Endothelial cell of umbilical vein (primary cell): Measurements from ENCODE around the gene CHCHD3. TPM values are rescaled to one million over a fixed set of nuclear protein-coding genes. Genes with fewer than 3 reads are reported as not detected.

Experiments
- BruUV-seq: library from RNA; stranded (reverse); fragments of 400-500 nt; replicated peaks from 2 replicates; lab custom pipeline; 2021; lab: Mats Ljungman, UMichigan
- CTCF ChIA-PET: fragments of 300-600, 350-600 bp; sonication (Branson Sonifier 250); formaldehyde crosslinking; loops from one replicate; lab custom pipeline; 2021; ENCODE audit warnings: antibody characterized with exemption, inconsistent platforms; lab: Charles Lee
- POLR2A ChIA-PET: fragments of 300-600, 350-600 bp; sonication (Branson Sonifier 250); formaldehyde crosslinking; loops from one replicate; lab custom pipeline; 2021; ENCODE audit warnings: antibody characterized with exemption, inconsistent platforms; lab: Charles Lee
- DNase-seq: peaks from one replicate; pipeline ENCODE4 v3.0.0-alpha.2; 2011; ENCODE audit warnings: low read depth, low spot score
- FAIRE-seq: peaks from 2 replicates; lab custom pipeline; 2011; peaks lifted over from hg19 to GRCh38; lab: Jason Lieb, UNC
- H2AFZ ChIP-seq: 2 replicates; pipeline ENCODE4 v1.6.0; 2012; ENCODE audit warnings: low read depth, low read length, control low read depth, inconsistent platforms
- H3K27ac ChIP-seq: 2 replicates; pipeline ENCODE4 v1.5.1; 2011; ENCODE audit warnings: low read depth, mild to moderate bottlenecking, control low read depth, low read length, moderate library complexity; ENCODE audit not compliant: insufficient read depth
- H3K27me3 ChIP-seq, 2 experiments: 2 replicates each; pipeline versions ENCODE4 v1.6.0 to v1.6.1; 2011; ENCODE audit warnings: low read length in 2 of 2, mixed read lengths in 1 of 2; ENCODE audit not compliant: control insufficient read depth in 2 of 2, insufficient read depth in 2 of 2
- H3K36me3 ChIP-seq, 2 experiments: 2 replicates in 1 of 2; 3 replicates in 1 of 2; pipeline ENCODE4 v1.5.1; 2011; ENCODE audit warnings: low read length in 2 of 2, mild to moderate bottlenecking in 1 of 2, moderate library complexity in 1 of 2; ENCODE audit not compliant: control insufficient read depth in 2 of 2, insufficient read depth in 2 of 2; ENCODE audit errors: extremely low read depth in 1 of 2
- H3K4me1 ChIP-seq: 3 replicates; pipeline ENCODE4 v1.5.1; 2011; ENCODE audit warnings: mild to moderate bottlenecking, low read length; ENCODE audit not compliant: control insufficient read depth, insufficient read depth; ENCODE audit errors: extremely low read depth
- H3K4me2 ChIP-seq: 2 replicates; pipeline ENCODE4 v1.6.1; 2011; ENCODE audit warnings: low read length, control low read depth, mixed read lengths; ENCODE audit not compliant: insufficient read depth
- H3K4me3 ChIP-seq, 3 experiments: fragments of 200-600 bp in 1 of 3; sonication (generic), shearing (Covaris generic) in 1 of 3; replicated peaks in 1 of 3; 2 replicates each; pipeline ENCODE4 v1.5.1; 2011 to 2016; ENCODE audit warnings: control low read depth in 3 of 3, low read length in 3 of 3, mild to moderate bottlenecking in 2 of 3, inconsistent platforms in 1 of 3, low read depth in 1 of 3, moderate library complexity in 1 of 3; ENCODE audit not compliant: insufficient read depth in 1 of 3
- H3K79me2 ChIP-seq: 2 replicates; pipeline ENCODE4 v1.6.0; 2012; ENCODE audit warnings: low read length, inconsistent platforms; ENCODE audit not compliant: control insufficient read depth, insufficient read depth
- H3K9ac ChIP-seq: replicated peaks from 2 replicates; pipeline ENCODE3; 2011; ENCODE audit warnings: low read length, control low read depth; ENCODE audit not compliant: insufficient read depth; ENCODE audit errors: extremely low read depth
- H3K9me1 ChIP-seq: replicated peaks from 3 replicates; pipeline ENCODE4 v1.6.0; 2011; ENCODE audit warnings: mild to moderate bottlenecking, low read length; ENCODE audit not compliant: control insufficient read depth, insufficient read depth; ENCODE audit errors: extremely low read depth
- H3K9me3 ChIP-seq: replicated peaks from 2 replicates; pipeline ENCODE4 v1.5.1; 2012; ENCODE audit warnings: low read length, inconsistent platforms; ENCODE audit not compliant: control insufficient read depth, insufficient read depth
- H4K20me1 ChIP-seq: replicated peaks from 2 replicates; pipeline ENCODE3; 2011; ENCODE audit warnings: mild to moderate bottlenecking, low read length; ENCODE audit not compliant: control insufficient read depth, insufficient read depth; ENCODE audit errors: extremely low read depth
- CTCF ChIP-seq, 2 donors: IDR thresholded peaks; 1 replicate in 1 of 2; 2 replicates in 1 of 2; pipeline ENCODE4 v1.5.1; 2011; ENCODE audit warnings: low read length in 2 of 2, mild to moderate bottlenecking in 2 of 2, moderate library complexity in 2 of 2, control low read depth in 1 of 2, inconsistent platforms in 1 of 2, low read depth in 1 of 2; ENCODE audit not compliant: insufficient read depth in 1 of 2; ENCODE audit errors: extremely low read depth in 1 of 2
- EZH2 ChIP-seq: IDR thresholded peaks from 2 replicates; pipeline ENCODE4 v1.6.1; 2012; ENCODE audit warnings: borderline replicate concordance, low read depth, mild to moderate bottlenecking, moderate library complexity, low read length, inconsistent platforms; ENCODE audit not compliant: severe bottlenecking
- FOS ChIP-seq: IDR thresholded peaks from 2 replicates; pipeline ENCODE4 v1.6.1; 2011; ENCODE audit warnings: mild to moderate bottlenecking, low read length, moderate library complexity, borderline replicate concordance; ENCODE audit not compliant: insufficient read depth
- GATA2 ChIP-seq: IDR thresholded peaks from 2 replicates; pipeline ENCODE4 v1.7.0; 2011; ENCODE audit warnings: low read depth, mild to moderate bottlenecking, moderate library complexity, mixed read lengths, low read length; ENCODE audit not compliant: insufficient read length, insufficient read depth
- JUN ChIP-seq: IDR thresholded peaks from 2 replicates; pipeline ENCODE4 v1.6.1; 2011; ENCODE audit warnings: borderline replicate concordance, low read depth; ENCODE audit not compliant: insufficient read length, insufficient read depth
- MAX ChIP-seq: IDR thresholded peaks from 2 replicates; pipeline ENCODE4 v1.6.1; 2011; ENCODE audit not compliant: insufficient read depth, insufficient read length
- MYC ChIP-seq: IDR thresholded peaks from one replicate; pipeline ENCODE4 v1.6.1; 2011; ENCODE audit warnings: mild to moderate bottlenecking, low read depth, low read length
- POLR2A ChIP-seq: IDR thresholded peaks from 2 replicates; pipeline ENCODE4 v1.6.1; 2012; ENCODE audit warnings: low read depth, mild to moderate bottlenecking, control low read depth, low read length
- POLR2AphosphoS5 ChIP-seq: IDR thresholded peaks from 2 replicates; pipeline ENCODE4 v1.6.1; 2012; ENCODE audit warnings: low read depth, mild to moderate bottlenecking, control low read depth, low read length, moderate library complexity; ENCODE audit not compliant: insufficient read depth
- dilution Hi-C: fragments of 300-500 bp; cut with MboI; formaldehyde crosslinking; loops from one replicate; pipeline ENCODE4 v1.15.0; 2019; ENCODE audit warnings: low sequenced_read_pairs; ENCODE audit not compliant: extremely low pct_ligation_motif_present
- intact Hi-C: fragments of 100-400 bp; cut with micrococcal nuclease; formaldehyde crosslinking; loops from one replicate; pipeline ENCODE4 v1.10.0; 2022
- polyA plus RNA-seq, 4 experiments: library from polyadenylated mRNA; depleted of rRNA in 3 of 4; stranded (reverse) in 3 of 4; unstranded in 1 of 4; fragments of >200 nt; gene quantifications; 2 replicates each; pipeline versions ENCODE4 v1.2.1 to v1.2.3, GENCODE V29; 2011 to 2012; ENCODE audit warnings: missing spikeins in 1 of 4
- total RNA-seq: library from RNA; stranded (reverse); gene quantifications from 2 replicates; pipeline ENCODE4 v1.2.3, GENCODE V29; 2021

The CHCHD3 gene
- total and polyA plus RNA-seq, 2 donors (not counting 3 experiments of a cell fraction or from before 2014, with no cell fraction given), result 22.0 to 63.7 TPM

GRCh38 chr7:133015888-133016287 lies 66.0 kb downstream of the CHCHD3 start:
- H3K9me3 ChIP-seq, result no peaks in the 10 kb centered on the region

More at GRCh38 chr7:133015888-133016287, 66.0 kb downstream of the CHCHD3 start:
- Histone ChIP-seq H3K27me3 (no peaks in the 10 kb centered on the region), H3K4me2 (no peak overlapping the region), H3K4me1 (no peaks in the 10 kb centered on the region), H3K27ac (no peak overlapping the region), H3K36me3 (no peaks in the 10 kb centered on the region), H3K9me1 (no peaks in the 10 kb centered on the region), H3K79me2 (peaks cover 15% of the 10 kb centered on the region), H4K20me1 (no peaks in the 10 kb centered on the region), H2AFZ (no peak overlapping the region), H3K9ac (no peak overlapping the region), H3K4me3 (no peak overlapping the region)
- FAIRE-seq (no peak), DNase-seq (no peak)
- intact Hi-C loops (no loop called here), dilution Hi-C loops (no loop called here)
- BruUV-seq, result no TSS peak
- ChIA-PET POLR2A (no interaction called here), CTCF (no interaction called here)
- no peak for TF ChIP-seq EZH2
- no peak for TF ChIP-seq MAX
- no peak for TF ChIP-seq CTCF (IDR thresholded peaks at IDR 0.05; ENCODE audit: extremely low read depth in 1 of 2, insufficient read depth in 1 of 2, low read depth in 1 of 2, low read length in 2 of 2)
- no peak for TF ChIP-seq JUN
- TF ChIP-seq GATA2, result no peak
- no peak for TF ChIP-seq POLR2A
- TF ChIP-seq POLR2AphosphoS5, result no peak
- TF ChIP-seq FOS, result no peak
- TF ChIP-seq MYC, result no peak
